ENCODE results near the gene SLC1A2. TPM values are rescaled to one million over a fixed set of nuclear protein-coding genes. Genes with fewer than 3 reads are reported as not detected.

The SLC1A2 gene
- total and polyA plus RNA-seq, 4 donors: 0.35 to 17.0 (median 1.1) TPM

GRCh38 chr11:35282221-35282882, 137.0 kb downstream of the SLC1A2 start:
- Histone ChIP-seq H3K9me3 (ENCODE audit: control insufficient read depth in 4 of 4, insufficient read depth in 3 of 4, low read length in 3 of 4) (no peaks in the 10 kb centered on the region), H3K4me3 (no peak overlapping the region), H3K27ac (ENCODE audit: low read depth in 1 of 2, low read length in 1 of 2) (peak overlapping the region in 1 of 2 donors; percentile 26), H3K27me3 (ENCODE audit: control insufficient read depth in 3 of 3, insufficient read depth in 3 of 3, low read length in 2 of 3) (no peaks in the 10 kb centered on the region), H3K36me3 (ENCODE audit: control insufficient read depth in 4 of 4, insufficient read depth in 4 of 4, low read length in 4 of 4) (peaks cover 0 to 4% (median 0%) of the 10 kb centered on the region in 4 donors), H3K4me1 (ENCODE audit: control insufficient read depth in 5 of 5, insufficient read depth in 5 of 5, low read length in 5 of 5) (no peaks in the 10 kb centered on the region), H3K9ac (ENCODE audit: insufficient read depth in 1 of 2, low read length in 2 of 2) (no peak overlapping the region)
- DNase-seq (no peak), ATAC-seq (ENCODE audit: insufficient read depth, low FRiP score) (no peak)
- WGBS, 2 donors: 74 to 80% methylated on average over 2 of the region's 2 CpGs
- no peak for TF ChIP-seq CTCF (IDR thresholded peaks at IDR 0.05; ENCODE audit: control extremely low read depth, extremely low read depth)

DNA sequence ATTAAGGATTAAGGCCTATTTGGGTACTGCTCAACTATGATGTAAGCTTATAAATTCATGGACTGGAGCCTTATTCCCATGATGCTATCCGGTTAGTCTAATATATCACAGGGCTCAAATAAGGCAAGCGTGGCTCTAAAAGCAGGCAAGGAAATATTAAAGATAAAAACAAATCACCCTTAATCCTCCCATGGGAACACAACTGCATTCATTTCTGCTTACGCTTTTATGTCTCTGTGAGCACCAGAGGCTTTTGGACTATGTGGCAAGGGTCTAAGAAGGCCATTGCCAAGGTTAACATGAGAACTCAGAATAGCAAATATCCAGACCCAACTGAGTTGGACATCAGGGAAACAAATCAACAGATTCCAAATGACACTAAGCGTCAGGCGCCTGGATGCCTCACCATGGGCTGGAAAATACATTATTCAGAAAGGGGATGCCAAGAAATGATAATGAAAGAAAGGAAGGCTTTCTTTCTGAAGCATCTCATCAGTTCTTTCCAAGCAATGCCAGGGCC, 138.1 kb downstream of the SLC1A2 start:
- no peak for ATAC-seq (ENCODE audit: insufficient read depth, low FRiP score)
- H3K27ac ChIP-seq (ENCODE audit: low read depth in 1 of 2, low read length in 1 of 2): no peak overlapping the region
- no peak overlapping the region for H3K4me3 ChIP-seq

DNA sequence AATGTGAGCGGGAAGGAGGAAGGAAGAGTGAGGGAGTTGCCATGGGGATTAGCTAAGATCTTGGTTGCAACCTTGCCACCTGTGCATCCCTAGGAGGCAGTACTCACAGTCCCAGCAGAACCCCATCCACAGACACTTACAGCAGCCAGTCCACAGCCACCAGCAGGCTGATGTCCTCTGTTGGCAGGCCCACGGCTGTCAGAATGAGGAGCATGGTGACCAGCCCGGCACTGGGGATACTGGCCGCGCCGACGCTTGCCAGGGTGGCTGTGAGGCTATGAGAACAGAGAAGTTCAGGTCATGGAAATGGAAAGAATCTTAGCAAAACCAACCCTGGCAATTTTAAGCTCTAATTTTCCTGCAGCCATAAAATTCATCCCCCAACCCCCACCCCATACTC, 138.6 kb downstream of the SLC1A2 start:
- WGBS, 2 donors: 89 to 90% methylated on average over 7 of the region's 7 CpGs
- DNase-seq: no peak

More for the DNA sequence above, 138.1 kb downstream of the SLC1A2 start:
- 88 to 92% methylated on average over 5 of the region's 5 CpGs for whole genome bisulfite sequencing, 2 donors
- Histone ChIP-seq H3K9me3 (ENCODE audit: control insufficient read depth in 4 of 4, insufficient read depth in 3 of 4, low read length in 3 of 4) (no peaks in the 10 kb centered on the region), H3K4me1 (ENCODE audit: control insufficient read depth in 5 of 5, insufficient read depth in 5 of 5, low read length in 5 of 5) (no peaks in the 10 kb centered on the region), H3K36me3 (ENCODE audit: control insufficient read depth in 4 of 4, insufficient read depth in 4 of 4, low read length in 4 of 4) (peaks cover 0 to 4% (median 0%) of the 10 kb centered on the region in 4 donors), H3K27me3 (ENCODE audit: control insufficient read depth in 3 of 3, insufficient read depth in 3 of 3, low read length in 2 of 3) (no peaks in the 10 kb centered on the region), H3K9ac (ENCODE audit: insufficient read depth in 1 of 2, low read length in 2 of 2) (no peak overlapping the region)
- DNase-seq: no peak
- TF ChIP-seq CTCF (IDR thresholded peaks at IDR 0.05; ENCODE audit: control extremely low read depth, extremely low read depth): no peak

More for the DNA sequence above, 138.6 kb downstream of the SLC1A2 start:
- Histone ChIP-seq H3K9me3 (ENCODE audit: control insufficient read depth in 4 of 4, insufficient read depth in 3 of 4, low read length in 3 of 4) (no peaks in the 10 kb centered on the region), H3K4me3 (no peak overlapping the region), H3K27me3 (ENCODE audit: control insufficient read depth in 3 of 3, insufficient read depth in 3 of 3, low read length in 2 of 3) (no peaks in the 10 kb centered on the region), H3K9ac (ENCODE audit: insufficient read depth in 1 of 2, low read length in 2 of 2) (no peak overlapping the region), H3K36me3 (ENCODE audit: control insufficient read depth in 4 of 4, insufficient read depth in 4 of 4, low read length in 4 of 4) (peaks cover 0 to 4% (median 0%) of the 10 kb centered on the region in 4 donors), H3K4me1 (ENCODE audit: control insufficient read depth in 5 of 5, insufficient read depth in 5 of 5, low read length in 5 of 5) (peaks cover 0 to 1% (median 0%) of the 10 kb centered on the region in 5 donors), H3K27ac (ENCODE audit: low read depth in 1 of 2, low read length in 1 of 2) (no peak overlapping the region)
- no peak for TF ChIP-seq CTCF (IDR thresholded peaks at IDR 0.05; ENCODE audit: control extremely low read depth, extremely low read depth)
- ATAC-seq (ENCODE audit: insufficient read depth, low FRiP score): no peak

All from lung (tissue), 12 donors.